Measurements from ENCODE around the gene CELF4.

CELF4 gene

DNA sequence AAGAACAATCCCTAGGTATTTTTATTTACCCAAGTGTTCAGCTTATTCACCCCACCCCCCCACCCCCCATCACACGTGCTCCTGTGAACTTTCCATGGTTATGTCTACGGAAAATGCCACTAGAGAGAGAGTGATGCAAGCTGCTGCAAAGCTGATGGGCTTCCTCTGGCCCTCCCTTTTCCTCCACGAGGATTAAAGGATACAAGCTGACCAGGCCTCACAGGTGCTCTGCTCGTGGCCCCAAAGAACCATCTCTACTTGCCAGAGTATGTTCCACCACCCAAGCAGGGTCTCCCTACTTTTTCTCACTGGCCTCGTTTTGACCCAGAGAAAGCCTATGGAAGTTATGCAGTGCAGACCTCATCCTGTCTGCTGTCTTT is 342.6 kb downstream of the CELF4 start:
- TF ChIP-seq, protein P1, sequence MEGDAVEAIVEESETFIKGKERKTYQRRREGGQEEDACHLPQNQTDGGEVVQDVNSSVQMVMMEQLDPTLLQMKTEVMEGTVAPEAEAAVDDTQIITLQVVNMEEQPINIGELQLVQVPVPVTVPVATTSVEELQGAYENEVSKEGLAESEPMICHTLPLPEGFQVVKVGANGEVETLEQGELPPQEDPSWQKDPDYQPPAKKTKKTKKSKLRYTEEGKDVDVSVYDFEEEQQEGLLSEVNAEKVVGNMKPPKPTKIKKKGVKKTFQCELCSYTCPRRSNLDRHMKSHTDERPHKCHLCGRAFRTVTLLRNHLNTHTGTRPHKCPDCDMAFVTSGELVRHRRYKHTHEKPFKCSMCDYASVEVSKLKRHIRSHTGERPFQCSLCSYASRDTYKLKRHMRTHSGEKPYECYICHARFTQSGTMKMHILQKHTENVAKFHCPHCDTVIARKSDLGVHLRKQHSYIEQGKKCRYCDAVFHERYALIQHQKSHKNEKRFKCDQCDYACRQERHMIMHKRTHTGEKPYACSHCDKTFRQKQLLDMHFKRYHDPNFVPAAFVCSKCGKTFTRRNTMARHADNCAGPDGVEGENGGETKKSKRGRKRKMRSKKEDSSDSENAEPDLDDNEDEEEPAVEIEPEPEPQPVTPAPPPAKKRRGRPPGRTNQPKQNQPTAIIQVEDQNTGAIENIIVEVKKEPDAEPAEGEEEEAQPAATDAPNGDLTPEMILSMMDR (IDR thresholded peaks at IDR 0.05; ENCODE audit: poor library complexity, severe bottlenecking): no peak
- no peaks in the 10 kb centered on the region for H3K27me3 ChIP-seq (ENCODE audit: insufficient read depth, poor library complexity, severe bottlenecking)
- H3K4me3 ChIP-seq (ENCODE audit: severe bottlenecking): no peak overlapping the region
- no peaks in the 10 kb centered on the region for H3K4me1 ChIP-seq (ENCODE audit: insufficient read depth, poor library complexity, severe bottlenecking)
- H3K9me3 ChIP-seq (ENCODE audit: severe bottlenecking): no peaks in the 10 kb centered on the region
- no peak for DNase-seq (ENCODE audit: low spot score)
- H3K36me3 ChIP-seq (ENCODE audit: low read depth): no peaks in the 10 kb centered on the region
- ATAC-seq (ENCODE audit: low read depth): no peak
- H3K27ac ChIP-seq (ENCODE audit: poor library complexity, severe bottlenecking): no peak overlapping the region

DNA sequence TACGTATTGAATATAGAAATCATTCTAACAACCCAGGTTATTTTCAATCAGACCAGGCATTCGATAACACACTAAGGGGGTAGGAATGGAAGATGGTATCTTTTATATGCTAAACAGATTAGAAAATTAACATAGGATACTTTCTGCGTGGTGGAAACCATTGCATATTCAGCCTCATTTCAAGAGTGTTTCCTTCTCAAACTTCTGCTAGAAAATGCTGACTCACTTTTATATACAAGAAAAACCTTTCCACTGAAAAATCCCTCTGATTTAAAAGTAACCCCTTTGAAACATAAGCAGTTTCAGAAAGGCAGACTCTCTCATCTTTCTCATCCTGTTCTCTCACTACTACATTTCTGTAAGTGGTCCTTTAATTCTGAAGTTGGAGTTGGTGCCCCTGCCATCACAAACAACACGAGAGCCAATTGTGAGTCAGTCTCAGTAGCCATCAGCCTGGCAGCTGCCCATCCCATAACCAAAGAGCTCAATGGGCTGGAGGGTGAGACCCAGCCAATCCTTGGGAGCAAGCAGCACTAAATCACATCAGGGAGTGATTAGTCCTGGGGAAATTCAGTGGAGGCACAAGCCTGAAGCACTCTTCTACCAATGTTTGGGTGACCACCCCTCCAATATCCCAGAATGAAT is 343.1 kb downstream of the CELF4 start:
- no peak for ATAC-seq (ENCODE audit: low read depth)
- H3K9me3 ChIP-seq (ENCODE audit: severe bottlenecking): no peaks in the 10 kb centered on the region
- TF ChIP-seq, protein P1 (IDR thresholded peaks at IDR 0.05; ENCODE audit: poor library complexity, severe bottlenecking): no peak
- no peaks in the 10 kb centered on the region for H3K27me3 ChIP-seq (ENCODE audit: insufficient read depth, poor library complexity, severe bottlenecking)
- no peaks in the 10 kb centered on the region for H3K36me3 ChIP-seq (ENCODE audit: low read depth)
- no peak overlapping the region for H3K4me3 ChIP-seq (ENCODE audit: severe bottlenecking)
- H3K27ac ChIP-seq (ENCODE audit: poor library complexity, severe bottlenecking): no peak overlapping the region
- DNase-seq (ENCODE audit: low spot score): no peak
- no peaks in the 10 kb centered on the region for H3K4me1 ChIP-seq (ENCODE audit: insufficient read depth, poor library complexity, severe bottlenecking)

DNA sequence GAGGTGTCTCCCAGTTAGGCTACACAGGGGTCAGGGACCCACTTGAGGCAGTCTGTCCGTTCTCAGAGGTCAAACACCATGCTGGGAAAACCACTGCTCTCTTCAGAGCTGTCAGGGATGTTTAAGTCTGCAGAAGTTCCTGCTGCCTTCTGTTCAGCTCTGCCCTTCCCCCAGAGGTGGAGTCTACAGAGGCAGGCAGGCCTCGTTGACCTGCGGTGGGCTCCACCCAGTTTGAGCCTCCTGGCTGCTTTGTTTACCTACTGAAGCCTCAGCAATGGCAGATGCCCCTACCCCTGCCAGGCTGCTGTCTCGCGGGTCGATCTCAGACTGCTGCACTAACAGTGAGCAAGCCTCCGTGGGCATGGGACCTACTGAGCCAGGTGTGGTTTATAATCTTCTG is 346.3 kb downstream of the CELF4 start:
- no peaks in the 10 kb centered on the region for H3K27me3 ChIP-seq (ENCODE audit: insufficient read depth, poor library complexity, severe bottlenecking)
- TF ChIP-seq, protein P1 (IDR thresholded peaks at IDR 0.05; ENCODE audit: poor library complexity, severe bottlenecking): no peak
- no peaks in the 10 kb centered on the region for H3K36me3 ChIP-seq (ENCODE audit: low read depth)
- no peaks in the 10 kb centered on the region for H3K9me3 ChIP-seq (ENCODE audit: severe bottlenecking)
- DNase-seq (ENCODE audit: low spot score): no peak
- H3K4me1 ChIP-seq (ENCODE audit: insufficient read depth, poor library complexity, severe bottlenecking): no peaks in the 10 kb centered on the region
- ATAC-seq (ENCODE audit: low read depth): no peak
- H3K27ac ChIP-seq (ENCODE audit: poor library complexity, severe bottlenecking): no peak overlapping the region
- no peak overlapping the region for H3K4me3 ChIP-seq (ENCODE audit: severe bottlenecking)

DNA sequence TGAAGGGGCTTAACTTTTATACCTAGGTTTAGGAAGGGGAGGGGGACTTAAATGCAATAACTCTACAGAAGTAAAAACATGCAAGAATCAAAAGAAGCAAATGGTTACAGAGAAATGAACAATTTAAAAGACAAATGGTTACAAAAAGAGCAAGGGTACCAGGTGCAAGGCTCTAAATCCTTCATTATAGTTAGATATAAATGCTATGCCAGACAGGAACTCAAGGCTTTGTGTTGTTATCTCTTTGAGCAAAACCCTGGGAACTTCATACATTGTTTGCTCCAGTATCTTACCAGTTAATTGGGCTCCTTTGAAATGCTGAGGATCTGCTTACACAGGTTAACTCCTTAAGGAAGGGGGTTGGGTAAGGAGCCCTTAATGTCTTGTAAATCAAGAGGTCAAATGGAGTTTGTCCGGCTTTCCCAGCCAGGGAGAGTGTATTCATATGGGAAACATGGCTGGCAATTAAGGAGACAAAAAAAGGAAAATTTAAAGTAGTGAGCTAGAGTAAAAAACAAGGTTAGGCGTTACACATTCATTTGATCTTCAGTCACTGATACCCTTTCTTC is 347.5 kb downstream of the CELF4 start:
- H3K27me3 ChIP-seq (ENCODE audit: insufficient read depth, poor library complexity, severe bottlenecking): no peaks in the 10 kb centered on the region
- no peaks in the 10 kb centered on the region for H3K9me3 ChIP-seq (ENCODE audit: severe bottlenecking)
- no peaks in the 10 kb centered on the region for H3K36me3 ChIP-seq (ENCODE audit: low read depth)
- TF ChIP-seq, protein P1 (IDR thresholded peaks at IDR 0.05; ENCODE audit: poor library complexity, severe bottlenecking): no peak
- no peak overlapping the region for H3K27ac ChIP-seq (ENCODE audit: poor library complexity, severe bottlenecking)
- no peak for ATAC-seq (ENCODE audit: low read depth)
- no peak overlapping the region for H3K4me3 ChIP-seq (ENCODE audit: severe bottlenecking)
- no peaks in the 10 kb centered on the region for H3K4me1 ChIP-seq (ENCODE audit: insufficient read depth, poor library complexity, severe bottlenecking)
- no peak for DNase-seq (ENCODE audit: low spot score)

DNA sequence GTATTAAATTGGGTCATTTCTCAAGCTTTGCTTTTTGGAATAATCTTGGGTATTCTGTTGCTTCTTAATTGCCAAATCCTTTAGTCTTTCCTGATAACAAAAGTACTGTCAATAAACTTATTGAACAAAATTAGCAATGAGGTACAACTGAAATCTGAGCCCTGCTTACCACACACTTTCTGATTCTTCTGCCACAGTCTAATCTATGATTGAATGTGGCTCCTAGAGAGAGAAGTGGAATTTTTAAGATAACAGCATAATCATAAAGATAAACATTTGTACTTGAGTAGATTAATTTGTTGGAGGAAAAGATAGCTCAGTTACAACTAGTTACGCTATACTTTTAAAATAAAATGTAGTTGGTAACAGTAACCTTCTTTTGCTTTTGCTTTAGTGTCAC is 354.8 kb downstream of the CELF4 start:
- no peak for ATAC-seq (ENCODE audit: low read depth)
- Histone ChIP-seq H3K4me3 (ENCODE audit: severe bottlenecking) (no peak overlapping the region), H3K4me1 (ENCODE audit: insufficient read depth, poor library complexity, severe bottlenecking) (no peaks in the 10 kb centered on the region), H3K9me3 (ENCODE audit: severe bottlenecking) (no peaks in the 10 kb centered on the region), H3K27ac (ENCODE audit: poor library complexity, severe bottlenecking) (no peak overlapping the region), H3K36me3 (ENCODE audit: low read depth) (no peaks in the 10 kb centered on the region), H3K27me3 (ENCODE audit: insufficient read depth, poor library complexity, severe bottlenecking) (no peaks in the 10 kb centered on the region)
- no peak for DNase-seq (ENCODE audit: low spot score)
- TF ChIP-seq, protein P1 (IDR thresholded peaks at IDR 0.05; ENCODE audit: poor library complexity, severe bottlenecking): no peak

Data from RWPE2 (cell line).